ENCODE measurements around the gene NMNAT2. TPM values are rescaled to one million over a fixed set of nuclear protein-coding genes. Genes with fewer than 3 reads are reported as not detected.
"Not testable (repeated sequence)": the region's sequence is repeated elsewhere in the genome, so short reads cannot be mapped to it uniquely, and the experiment has no call there.

The NMNAT2 gene
- total and polyA plus RNA-seq, 2 of the 4 experiments (the other 2 are of a cell fraction): 0.36 to 2.4 TPM

DNA sequence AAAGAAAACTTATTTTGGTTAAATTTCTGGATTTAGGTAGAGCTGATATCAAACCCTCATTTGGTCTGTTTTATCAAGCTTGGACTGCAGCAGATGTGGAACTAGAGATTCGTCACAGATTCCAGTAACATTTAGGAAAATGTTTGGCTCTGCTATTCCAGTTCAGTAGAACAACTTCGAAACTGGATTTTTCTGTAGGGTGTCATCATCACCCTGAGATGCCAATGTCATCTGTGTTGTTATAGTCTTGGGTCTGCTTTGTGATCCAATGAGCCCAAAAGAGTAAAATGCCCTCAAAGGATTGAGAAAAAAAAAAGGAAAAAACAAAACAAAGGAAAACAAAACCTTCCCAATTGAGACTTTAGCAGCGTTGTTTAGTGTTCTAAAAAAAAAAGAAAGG lies 176.7 kb downstream of the NMNAT2 start:
- DNase-seq (no peak), ATAC-seq (ENCODE audit: low read depth) (no peak; the same call in 1 of the 2 replicates)
- ChIA-PET CTCF (interaction anchor here (0.9 kb wide), 1 partner anchor 27 kb away, joined by 6 read pairs; no protein-coding TSS in a partner anchor), POLR2A (ENCODE audit: unreplicated experiment) (no interaction called here)
- H3K9ac ChIP-seq (ENCODE audit: low read depth, low read length): no peak overlapping the region
- H3K4me1 ChIP-seq (ENCODE audit: control insufficient read depth, insufficient read depth, low read length): peaks cover 4% of the 10 kb centered on the region; the same call in 1 of the 2 replicates
- intact Hi-C loops (cut with micrococcal nuclease): no loop called here
- H2BK20ac ChIP-seq (ENCODE audit: low read depth, low read length): no peak overlapping the region
- peaks cover 5% of the 10 kb centered on the region for H3K9me1 ChIP-seq (ENCODE audit: insufficient read depth, low read length)
- H3K9me3 ChIP-seq (ENCODE audit: control insufficient read depth, insufficient read depth, low read length): no peaks in the 10 kb centered on the region
- H3K4me3 ChIP-seq (ENCODE audit: insufficient read depth, low read depth, low read length): no peak overlapping the region
- no peak overlapping the region for H4K8ac ChIP-seq (ENCODE audit: low read depth in 2 of 2, low read length in 2 of 2)
- H4K5ac ChIP-seq (ENCODE audit: low read depth, low read length): no peak overlapping the region
- H2AK5ac ChIP-seq (ENCODE audit: low read depth, low read length): no peak overlapping the region
- dilution Hi-C loops (cut with HindIII; ENCODE audit: low sequenced_read_pairs, unreplicated experiment): no loop called here
- H2AK9ac ChIP-seq (replicated peaks; ENCODE audit: low read depth, low read length, poor library complexity): no peak overlapping the region
- no peaks in the 10 kb centered on the region for H3K27me3 ChIP-seq (ENCODE audit: control insufficient read depth, insufficient read depth, low read length)
- no peak for TF ChIP-seq RCOR1 (IDR thresholded peaks at IDR 0.05; ENCODE audit: insufficient replicate concordance, low read length)
- no peak for TF ChIP-seq RAD21 (IDR thresholded peaks at IDR 0.05; ENCODE audit: low read length)
- H2BK5ac ChIP-seq (ENCODE audit: low read depth, low read length, poor library complexity, severe bottlenecking): no peak overlapping the region
- no peaks in the 10 kb centered on the region for H3K79me1 ChIP-seq (ENCODE audit: low read depth in 1 of 2, low read length in 2 of 2)
- no peaks in the 10 kb centered on the region for H3K36me3 ChIP-seq (ENCODE audit: control insufficient read depth, insufficient read depth, low read length)
- no peak overlapping the region for H3K27ac ChIP-seq (ENCODE audit: insufficient read depth, low read length)
- no peak overlapping the region for H3K23ac ChIP-seq (ENCODE audit: low read depth, low read length)
- no peak overlapping the region for H4K91ac ChIP-seq (ENCODE audit: insufficient read depth, low read depth, low read length)
- H3K56ac ChIP-seq (ENCODE audit: extremely low read depth, insufficient read depth, low read length): no peak overlapping the region
- no peak overlapping the region for H3K18ac ChIP-seq (ENCODE audit: low read depth, low read length)
- no peak overlapping the region for H2BK120ac ChIP-seq (ENCODE audit: low read depth, low read length)
- BruUV-seq (replicated peaks): no TSS peak
- no CpG with 5 or more reads among the region's 3 CpGs for WGBS, 2 experiments (ENCODE audit: extremely low coverage in 2 of 2, insufficient read length in 1 of 2)
- H2BK15ac ChIP-seq (ENCODE audit: low read depth, low read length): no peak overlapping the region
- H3K14ac ChIP-seq (replicated peaks; ENCODE audit: low read depth, low read length): no peak overlapping the region
- no peak overlapping the region for H2AFZ ChIP-seq (replicated peaks; ENCODE audit: low read length, poor library complexity)
- H4K20me1 ChIP-seq (ENCODE audit: insufficient read depth, low read length): no peaks in the 10 kb centered on the region
- no peak overlapping the region for H3K4ac ChIP-seq (ENCODE audit: low read depth, low read length)
- no peak overlapping the region for H3K4me2 ChIP-seq (ENCODE audit: low read depth, low read length)
- in situ Hi-C loops (cut with MboI; ENCODE audit: low sequenced_read_pairs): loop anchor here (25.0 kb wide), 1 partner anchor 279 kb away; the partner anchor contains the start of gene SHCBP1L

- H2BK20ac ChIP-seq (ENCODE audit: low read depth, low read length); H2BK15ac ChIP-seq (ENCODE audit: low read depth, low read length); dilution Hi-C loops (cut with HindIII; ENCODE audit: low sequenced_read_pairs, unreplicated experiment); H3K23ac ChIP-seq (ENCODE audit: low read depth, low read length); BruUV-seq (replicated peaks); H2AFZ ChIP-seq (replicated peaks; ENCODE audit: low read length, poor library complexity); H3K27me3 ChIP-seq (ENCODE audit: control insufficient read depth, insufficient read depth, low read length); H2AK9ac ChIP-seq (replicated peaks; ENCODE audit: low read depth, low read length, poor library complexity); H4K8ac ChIP-seq (ENCODE audit: low read depth in 2 of 2, low read length in 2 of 2); H3K4ac ChIP-seq (ENCODE audit: low read depth, low read length); H3K4me1 ChIP-seq (ENCODE audit: control insufficient read depth, insufficient read depth, low read length); H3K9ac ChIP-seq (ENCODE audit: low read depth, low read length); H3K79me1 ChIP-seq (ENCODE audit: low read depth in 1 of 2, low read length in 2 of 2); H3K9me3 ChIP-seq (ENCODE audit: control insufficient read depth, insufficient read depth, low read length); H3K36me3 ChIP-seq (ENCODE audit: control insufficient read depth, insufficient read depth, low read length); intact Hi-C loops (cut with micrococcal nuclease); H2BK5ac ChIP-seq (ENCODE audit: low read depth, low read length, poor library complexity, severe bottlenecking); CTCF ChIA-PET; POLR2A ChIA-PET (ENCODE audit: unreplicated experiment); H4K91ac ChIP-seq (ENCODE audit: insufficient read depth, low read depth, low read length); H3K9me1 ChIP-seq (ENCODE audit: insufficient read depth, low read length); ATAC-seq (ENCODE audit: low read depth); H3K14ac ChIP-seq (replicated peaks; ENCODE audit: low read depth, low read length); H3K4me2 ChIP-seq (ENCODE audit: low read depth, low read length); H4K5ac ChIP-seq (ENCODE audit: low read depth, low read length); H3K18ac ChIP-seq (ENCODE audit: low read depth, low read length); H2AK5ac ChIP-seq (ENCODE audit: low read depth, low read length); H4K20me1 ChIP-seq (ENCODE audit: insufficient read depth, low read length); DNase-seq; H3K56ac ChIP-seq (ENCODE audit: extremely low read depth, insufficient read depth, low read length); H2BK120ac ChIP-seq (ENCODE audit: low read depth, low read length); H3K27ac ChIP-seq (ENCODE audit: insufficient read depth, low read length); H3K4me3 ChIP-seq (ENCODE audit: insufficient read depth, low read depth, low read length): not testable (repeated sequence)
- in situ Hi-C loops (cut with MboI; ENCODE audit: low sequenced_read_pairs): loop anchor here (25.0 kb wide), 1 partner anchor 279 kb away; the partner anchor contains the start of gene SHCBP1L
- 100% methylated on average over 1 of the region's 8 CpGs; no CpG with 5 or more reads in 1 of the 2 experiments for WGBS, 2 experiments (ENCODE audit: extremely low coverage in 2 of 2, insufficient read length in 1 of 2)
Measured at GRCh38 chr1:183240853-183241252, 177.3 kb downstream of the NMNAT2 start.

All from IMR-90 (cell line).